ENCODE measurements around the gene SNAPC3. TPM values are rescaled to one million over a fixed set of nuclear protein-coding genes. Genes with fewer than 3 reads are reported as not detected.

The SNAPC3 gene
- total and polyA plus RNA-seq, 2 of the 4 experiments (the other 2 are of a cell fraction), result 22.0 to 31.0 TPM

DNA sequence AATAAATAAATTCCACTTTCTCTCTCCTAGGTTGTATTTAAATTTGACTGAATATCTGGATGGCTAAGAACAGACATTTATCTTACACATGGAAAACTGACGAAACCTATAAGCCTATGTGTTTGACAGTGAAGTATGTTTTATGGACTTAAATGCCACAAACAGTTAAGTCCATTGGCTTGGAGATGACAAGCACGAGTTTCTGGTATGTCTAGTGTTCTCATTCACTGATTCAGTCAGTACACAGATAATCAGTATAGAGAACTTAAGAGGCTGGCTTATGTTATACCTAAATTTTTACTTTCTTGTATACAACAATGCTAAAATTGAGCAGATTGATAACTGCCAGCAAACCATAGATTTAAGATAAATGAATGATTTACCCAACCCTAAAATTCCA is 38.9 kb downstream of the SNAPC3 start:
- Histone ChIP-seq H2AK9ac (replicated peaks; ENCODE audit: low read depth, low read length, poor library complexity) (no peak overlapping the region), H4K8ac (ENCODE audit: low read depth in 2 of 2, low read length in 2 of 2) (no peak overlapping the region), H4K91ac (ENCODE audit: insufficient read depth, low read depth, low read length) (no peak overlapping the region), H3K9ac (ENCODE audit: low read depth, low read length) (no peak overlapping the region), H2BK5ac (ENCODE audit: low read depth, low read length, poor library complexity, severe bottlenecking) (no peak overlapping the region), H3K79me1 (ENCODE audit: low read depth in 1 of 2, low read length in 2 of 2) (peaks cover under 1 to 3% of the 10 kb centered on the region in 2 experiments; a peak in 1 of 4 replicates), H2AFZ (replicated peaks; ENCODE audit: low read length, poor library complexity) (no peak overlapping the region), H3K4me2 (ENCODE audit: low read depth, low read length) (no peak overlapping the region), H3K14ac (replicated peaks; ENCODE audit: low read depth, low read length) (no peak overlapping the region), H2AK5ac (ENCODE audit: low read depth, low read length) (no peak overlapping the region), H3K4me1 (ENCODE audit: control insufficient read depth, insufficient read depth, low read length) (0 out of 2 replicates have a peak, but pooled peaks cover 1% of the 10 kb centered on the region), H3K4me3 (ENCODE audit: insufficient read depth, low read depth, low read length) (no peak overlapping the region), H2BK120ac (ENCODE audit: low read depth, low read length) (no peak overlapping the region), H3K9me1 (ENCODE audit: insufficient read depth, low read length) (no peaks in the 10 kb centered on the region), H4K20me1 (ENCODE audit: insufficient read depth, low read length) (no peaks in the 10 kb centered on the region), H3K4ac (ENCODE audit: low read depth, low read length) (no peak overlapping the region), H3K36me3 (ENCODE audit: control insufficient read depth, insufficient read depth, low read length) (peaks cover 39% of the 10 kb centered on the region), H3K27ac (ENCODE audit: insufficient read depth, low read length) (no peak overlapping the region), H4K5ac (ENCODE audit: low read depth, low read length) (no peak overlapping the region), H2BK15ac (ENCODE audit: low read depth, low read length) (no peak overlapping the region), H3K18ac (ENCODE audit: low read depth, low read length) (no peak overlapping the region), H3K23ac (ENCODE audit: low read depth, low read length) (no peak overlapping the region), H2BK20ac (ENCODE audit: low read depth, low read length) (no peak overlapping the region), H3K9me3 (ENCODE audit: control insufficient read depth, insufficient read depth, low read length) (no peaks in the 10 kb centered on the region), H3K27me3 (ENCODE audit: control insufficient read depth, insufficient read depth, low read length) (no peaks in the 10 kb centered on the region), H3K56ac (ENCODE audit: extremely low read depth, insufficient read depth, low read length) (no peak overlapping the region)
- CTCF ChIA-PET, result no interaction called here
- ATAC-seq (ENCODE audit: low read depth) (no peak), DNase-seq (no peak)
- intact Hi-C loops (cut with micrococcal nuclease) (no loop called here), dilution Hi-C loops (cut with HindIII; ENCODE audit: low sequenced_read_pairs, unreplicated experiment) (no loop called here), in situ Hi-C loops (cut with MboI; ENCODE audit: low sequenced_read_pairs) (no loop called here)
- BruUV-seq (replicated peaks), result no TSS peak
- POLR2A ChIA-PET (ENCODE audit: unreplicated experiment), result no interaction called here
- no CpG with 5 or more reads among the region's 2 CpGs for WGBS, 2 experiments (ENCODE audit: extremely low coverage in 2 of 2, insufficient read length in 1 of 2)
- TF ChIP-seq, protein P1, sequence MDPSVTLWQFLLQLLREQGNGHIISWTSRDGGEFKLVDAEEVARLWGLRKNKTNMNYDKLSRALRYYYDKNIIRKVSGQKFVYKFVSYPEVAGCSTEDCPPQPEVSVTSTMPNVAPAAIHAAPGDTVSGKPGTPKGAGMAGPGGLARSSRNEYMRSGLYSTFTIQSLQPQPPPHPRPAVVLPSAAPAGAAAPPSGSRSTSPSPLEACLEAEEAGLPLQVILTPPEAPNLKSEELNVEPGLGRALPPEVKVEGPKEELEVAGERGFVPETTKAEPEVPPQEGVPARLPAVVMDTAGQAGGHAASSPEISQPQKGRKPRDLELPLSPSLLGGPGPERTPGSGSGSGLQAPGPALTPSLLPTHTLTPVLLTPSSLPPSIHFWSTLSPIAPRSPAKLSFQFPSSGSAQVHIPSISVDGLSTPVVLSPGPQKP (IDR thresholded peaks at IDR 0.05; ENCODE audit: borderline replicate concordance, low read depth, low read length), result no peak
- TF ChIP-seq POLR2A (IDR thresholded peaks at IDR 0.05; ENCODE audit: low read depth, low read length) (no peak), CEBPB (IDR thresholded peaks at IDR 0.05; ENCODE audit: low read depth, low read length) (no peak), MAFK (IDR thresholded peaks at IDR 0.05; ENCODE audit: low read depth, low read length) (no peak), RCOR1 (IDR thresholded peaks at IDR 0.05; ENCODE audit: insufficient replicate concordance, low read length) (no peak), RAD21 (IDR thresholded peaks at IDR 0.05; ENCODE audit: low read length) (no peak), RFX5 (IDR thresholded peaks at IDR 0.05; ENCODE audit: low read depth, low read length) (no peak), USF2 (IDR thresholded peaks at IDR 0.05; ENCODE audit: low read depth, low read length) (no peak), MXI1 (IDR thresholded peaks at IDR 0.05; ENCODE audit: borderline replicate concordance, low read depth, low read length) (no peak), CHD1 (IDR thresholded peaks at IDR 0.05; ENCODE audit: low read depth, low read length) (no peak)

All from IMR-90 (cell line).